Urinary bladder (tissue), 4 donors: ENCODE data around the gene PARD3. TPM values are rescaled to one million over a fixed set of nuclear protein-coding genes. Genes with fewer than 3 reads are reported as not detected.
"Not testable (repeated sequence)": the region's sequence is repeated elsewhere in the genome, so short reads cannot be mapped to it uniquely, and the experiment has no call there.

Experiments
- DNase-seq: peaks from one replicate; pipeline ENCODE4 v3.0.0-alpha.2; 2015; ENCODE audit errors: extremely low spot score
- H3K27ac ChIP-seq: one replicate; pipeline ENCODE4 v1.5.1; 2013; ENCODE audit warnings: low read depth, mild to moderate bottlenecking, moderate library complexity
- H3K36me3 ChIP-seq: one replicate; pipeline ENCODE4 v1.6.1; 2013; ENCODE audit warnings: mild to moderate bottlenecking, moderate library complexity; ENCODE audit not compliant: insufficient read depth
- H3K4me1 ChIP-seq: one replicate; pipeline ENCODE4 v1.6.1; 2013; ENCODE audit warnings: mild to moderate bottlenecking, moderate library complexity; ENCODE audit not compliant: insufficient read depth
- H3K4me3 ChIP-seq: one replicate; pipeline ENCODE4 v1.5.1; 2013; ENCODE audit warnings: low read depth, low read length
- WGBS: extraction: QIAGEN DNeasy Blood & Tissue Kit; methylation state at CpG from one replicate; pipeline ENCODE4 v1.1.7; 2013; 5-methylcytosine and 5-hydroxymethylcytosine counted together
- polyA plus RNA-seq: library from polyadenylated mRNA; stranded (reverse); fragments of 200-250 nt; gene quantifications from one replicate; pipeline ENCODE4 v1.2.3, GENCODE V29; 2013
- total RNA-seq: library from RNA; depleted of rRNA; stranded (reverse); fragments of >200 nt; gene quantifications from one replicate; pipeline ENCODE4 v1.2.3, GENCODE V29; 2014
- donor health status: healthy with polysubstance abuse.
- donor health status: healthy.

The PARD3 gene
- total and polyA plus RNA-seq, 2 donors: 27.5 to 89.1 TPM

DNA sequence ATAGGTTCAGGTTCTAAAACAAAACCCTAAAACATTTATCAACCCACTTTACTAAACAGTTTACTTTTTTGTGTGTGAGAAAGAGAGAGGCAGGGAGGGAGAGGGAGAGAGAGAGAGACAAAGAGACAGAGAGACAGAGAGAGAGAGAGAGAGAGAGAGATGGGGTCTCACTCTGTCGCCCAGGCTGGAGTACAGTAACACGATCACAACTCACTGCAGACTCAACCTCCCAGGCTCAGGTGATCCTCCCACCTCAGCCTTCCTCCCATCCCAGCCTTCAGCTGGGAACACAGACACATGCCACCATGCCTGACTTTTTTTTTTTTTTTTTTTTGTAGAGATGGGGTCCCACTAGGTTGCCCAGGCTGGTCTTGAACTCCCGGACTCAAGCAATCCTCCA lies 52.9 kb downstream of the PARD3 start:
- H3K4me3 ChIP-seq: no peak overlapping the region
- no peaks in the 10 kb centered on the region for H3K4me1 ChIP-seq
- H3K36me3 ChIP-seq: no peaks in the 10 kb centered on the region
- WGBS: 96% methylated on average over 3 of the region's 3 CpGs
- H3K27ac ChIP-seq: no peak overlapping the region
- DNase-seq: no peak

DNA sequence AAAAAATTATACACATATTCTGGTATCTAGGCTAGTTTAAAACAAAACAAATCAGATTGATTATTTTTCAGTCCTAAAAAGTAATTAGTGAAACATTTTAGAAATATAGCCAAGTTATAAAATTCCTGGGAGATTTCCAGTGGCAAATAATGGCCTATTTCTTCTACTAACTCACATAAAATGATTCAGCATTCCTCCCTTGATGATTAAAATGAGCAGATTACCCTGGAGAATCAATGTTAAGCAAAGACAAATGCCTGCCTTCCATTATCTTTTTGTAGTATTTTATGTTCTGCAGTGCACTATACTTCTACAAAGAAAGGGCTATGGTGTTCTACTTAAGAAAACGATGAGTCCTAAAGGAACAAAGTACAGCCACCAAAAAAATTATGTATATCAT lies 53.6 kb downstream of the PARD3 start:
- H3K36me3 ChIP-seq: no peaks in the 10 kb centered on the region
- H3K4me3 ChIP-seq: no peak overlapping the region
- no peak overlapping the region for H3K27ac ChIP-seq
- no peak for DNase-seq
- no peaks in the 10 kb centered on the region for H3K4me1 ChIP-seq
- 74% methylated on average over 1 of the region's 1 CpG for WGBS

GRCh38 chr10:34760606-34761005 lies 54.5 kb downstream of the PARD3 start:
- no peak overlapping the region for H3K4me3 ChIP-seq
- no peaks in the 10 kb centered on the region for H3K4me1 ChIP-seq
- DNase-seq: no peak
- WGBS: 90% methylated on average over 1 of the region's 1 CpG
- no peak overlapping the region for H3K27ac ChIP-seq
- no peaks in the 10 kb centered on the region for H3K36me3 ChIP-seq

DNA sequence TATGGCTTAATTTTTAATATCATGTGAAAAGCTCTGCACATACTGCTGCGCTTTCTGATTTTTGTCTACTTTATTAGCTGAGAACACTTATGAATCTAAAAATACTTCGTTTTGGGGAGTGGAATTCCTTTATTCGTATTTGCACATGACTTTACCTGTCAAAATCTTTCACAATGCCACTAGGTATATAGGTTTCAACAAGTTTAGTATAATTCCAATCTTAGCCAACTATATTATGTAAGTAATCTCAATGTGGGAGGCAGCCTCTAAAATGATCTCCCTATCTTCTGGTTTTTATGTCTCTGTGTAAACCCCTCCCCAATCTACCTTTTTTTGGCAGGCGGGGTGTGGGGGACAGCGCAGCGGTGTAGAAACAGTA lies 55.3 kb downstream of the PARD3 start:
- H3K27ac ChIP-seq: no peak overlapping the region

GRCh38 chr10:34759161-34759836 lies 55.8 kb downstream of the PARD3 start:
- no peak for DNase-seq
- no peak overlapping the region for H3K27ac ChIP-seq
- H3K36me3 ChIP-seq: no peaks in the 10 kb centered on the region
- no peak overlapping the region for H3K4me3 ChIP-seq
- H3K4me1 ChIP-seq: no peaks in the 10 kb centered on the region
- WGBS: 94% methylated on average over 9 of the region's 9 CpGs

More for the DNA sequence above, 55.3 kb downstream of the PARD3 start:
- Histone ChIP-seq H3K4me1 (no peaks in the 10 kb centered on the region), H3K36me3 (no peaks in the 10 kb centered on the region), H3K4me3 (no peak overlapping the region)
- 90% methylated on average over 6 of the region's 6 CpGs for WGBS
- DNase-seq: no peak

DNA sequence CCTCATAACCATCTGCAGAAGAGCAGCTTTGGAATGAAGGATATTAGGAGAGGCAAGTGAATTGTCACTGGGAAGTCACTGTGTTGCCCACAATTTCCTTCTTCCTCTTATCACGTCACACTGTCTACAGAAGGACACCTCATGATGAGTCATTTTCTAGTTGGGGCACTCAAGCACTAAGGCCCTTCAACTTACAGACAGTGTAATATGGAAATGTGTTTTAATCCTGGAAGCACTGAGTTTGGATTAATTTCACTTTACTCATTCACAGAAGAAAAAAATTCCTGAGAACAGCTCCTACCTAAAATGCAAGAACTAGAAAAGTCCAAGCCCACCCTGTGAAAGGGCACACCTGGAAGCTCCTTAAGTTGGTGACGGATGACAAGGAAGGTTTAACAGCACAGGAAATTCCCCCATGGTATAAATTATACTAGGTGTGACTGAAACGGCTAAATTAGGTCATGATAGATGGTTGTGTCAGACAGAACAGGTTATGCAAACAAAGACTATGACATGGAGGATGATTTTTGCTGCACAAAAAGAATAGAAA lies 56.6 kb downstream of the PARD3 start:
- 65% methylated on average over 3 of the region's 3 CpGs for WGBS
- no peak for DNase-seq
- no peak overlapping the region for H3K27ac ChIP-seq
- H3K4me1 ChIP-seq: no peaks in the 10 kb centered on the region
- H3K36me3 ChIP-seq: no peaks in the 10 kb centered on the region
- no peak overlapping the region for H3K4me3 ChIP-seq

DNA sequence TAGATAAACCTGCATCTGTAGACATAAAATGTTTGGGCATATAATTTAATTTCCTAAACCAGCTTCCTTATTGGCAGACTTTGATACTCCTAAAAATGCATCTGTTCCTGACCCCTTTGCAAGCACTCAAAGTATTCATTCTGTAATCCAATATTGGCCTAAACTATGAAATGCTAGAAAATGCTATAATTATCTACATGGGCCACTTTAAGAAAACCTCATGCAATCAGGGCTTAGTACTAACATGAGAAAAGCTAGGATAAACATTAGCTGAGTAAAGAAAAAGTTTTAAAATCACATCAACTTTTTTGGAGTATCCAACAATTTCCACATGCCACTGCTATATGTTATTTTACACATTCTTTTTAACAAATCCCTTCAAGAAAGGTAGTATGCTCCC lies 57.2 kb downstream of the PARD3 start:
- no peaks in the 10 kb centered on the region for H3K4me1 ChIP-seq
- DNase-seq: no peak
- no peak overlapping the region for H3K4me3 ChIP-seq
- no peaks in the 10 kb centered on the region for H3K36me3 ChIP-seq
- H3K27ac ChIP-seq: no peak overlapping the region

DNA sequence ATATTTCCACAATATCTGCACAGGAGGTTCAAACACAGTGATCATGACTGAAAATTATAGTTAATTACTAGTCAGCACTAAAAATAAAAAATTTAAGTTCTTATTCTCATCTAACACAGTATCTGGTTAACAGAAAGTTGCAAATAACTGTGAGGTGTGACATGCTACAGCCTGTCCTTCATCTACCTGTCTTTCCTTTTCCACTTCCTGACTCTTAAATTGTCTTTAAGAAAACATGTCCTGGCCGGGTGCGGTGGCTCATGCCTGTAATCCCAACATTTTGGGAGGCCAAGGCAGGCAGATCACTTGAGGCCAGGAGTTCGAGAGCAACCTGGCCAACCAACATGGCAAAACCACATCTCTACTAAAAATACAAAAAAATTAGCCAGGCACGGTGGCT lies 57.9 kb downstream of the PARD3 start:
- H3K36me3 ChIP-seq, H3K4me1 ChIP-seq, H3K4me3 ChIP-seq, DNase-seq, H3K27ac ChIP-seq: not testable (repeated sequence)
- 90% methylated on average over 4 of the region's 4 CpGs for WGBS

DNA sequence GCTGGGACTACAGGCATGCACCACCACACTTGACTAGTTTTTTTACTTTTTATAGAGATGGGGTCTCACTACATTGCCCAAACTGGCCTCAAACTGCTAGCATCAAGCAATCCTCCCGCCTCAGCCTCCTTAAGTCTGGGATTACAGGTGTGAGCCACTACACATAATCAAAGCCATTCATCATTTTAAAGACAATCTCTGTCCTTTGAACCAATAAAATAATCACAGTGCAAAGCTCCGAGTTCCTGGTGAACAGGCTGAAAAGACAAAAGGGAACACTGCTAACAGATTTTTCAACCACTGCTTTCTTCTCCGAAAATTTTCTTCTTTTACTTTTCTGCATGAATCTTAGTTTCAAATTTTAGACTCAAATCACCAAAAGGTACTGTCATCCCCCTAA lies 58.5 kb downstream of the PARD3 start:
- WGBS: 92% methylated on average over 3 of the region's 3 CpGs
- H3K27ac ChIP-seq: no peak overlapping the region
- H3K4me1 ChIP-seq: no peaks in the 10 kb centered on the region
- no peak overlapping the region for H3K4me3 ChIP-seq
- H3K36me3 ChIP-seq: no peaks in the 10 kb centered on the region
- no peak for DNase-seq

DNA sequence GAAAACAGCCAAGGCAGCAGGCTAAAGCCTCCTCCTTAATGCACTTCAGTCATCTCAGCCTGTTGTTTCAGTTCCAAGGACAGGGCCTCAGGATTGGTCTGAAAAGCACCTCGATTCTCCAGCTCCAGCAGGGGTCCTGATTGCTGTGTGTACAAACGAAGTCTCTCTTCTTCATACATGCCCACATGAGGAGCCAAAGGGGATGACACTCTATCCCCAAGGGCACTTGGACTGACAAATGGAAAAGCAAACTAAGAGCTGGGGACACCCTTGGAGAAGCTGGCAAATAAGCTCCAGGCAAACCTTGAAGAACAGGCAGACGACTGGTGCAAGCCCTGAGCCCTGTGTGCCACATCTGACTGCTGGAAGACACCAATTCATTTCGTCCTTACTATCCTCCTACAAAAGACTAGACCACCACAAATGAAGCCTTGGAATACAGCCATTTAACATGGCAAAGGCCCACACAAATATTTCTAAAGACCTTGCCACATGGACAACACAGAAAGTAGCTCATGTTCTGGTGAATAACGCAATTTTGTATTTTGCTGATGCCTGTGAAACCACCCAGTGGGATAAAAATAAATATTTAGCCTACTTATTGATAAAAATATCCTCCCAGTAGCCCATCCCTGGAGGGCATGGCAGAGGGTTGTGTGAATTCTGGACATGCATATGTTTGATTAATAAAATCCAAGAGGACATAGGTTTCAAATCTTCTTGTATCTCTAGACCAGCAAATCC lies 61.9 kb downstream of the PARD3 start:
- no peak overlapping the region for H3K4me3 ChIP-seq
- no peak overlapping the region for H3K27ac ChIP-seq
- WGBS: 68% methylated on average over 5 of the region's 5 CpGs
- no peaks in the 10 kb centered on the region for H3K36me3 ChIP-seq
- no peaks in the 10 kb centered on the region for H3K4me1 ChIP-seq
- DNase-seq: no peak

- DNase-seq: no peak
- Histone ChIP-seq H3K27ac (no peak overlapping the region), H3K4me3 (no peak overlapping the region), H3K4me1 (no peaks in the 10 kb centered on the region), H3K36me3 (no peaks in the 10 kb centered on the region)
- 66% methylated on average over 2 of the region's 2 CpGs for WGBS
These were observed 63.8 kb downstream of the PARD3 start for GRCh38 chr10:34751272-34751671.

GRCh38 chr10:34750795-34751194 lies 64.3 kb downstream of the PARD3 start:
- not testable (repeated sequence) for H3K36me3 ChIP-seq, H3K27ac ChIP-seq, H3K4me3 ChIP-seq, H3K4me1 ChIP-seq, DNase-seq
- WGBS: 91% methylated on average over 7 of the region's 7 CpGs

- Histone ChIP-seq H3K27ac (no peak overlapping the region), H3K4me3 (no peak overlapping the region), H3K36me3 (no peaks in the 10 kb centered on the region), H3K4me1 (no peaks in the 10 kb centered on the region)
- no peak for DNase-seq
- WGBS: 86% methylated on average over 4 of the region's 4 CpGs
These were observed 66.3 kb downstream of the PARD3 start for GRCh38 chr10:34748767-34749166.

DNA sequence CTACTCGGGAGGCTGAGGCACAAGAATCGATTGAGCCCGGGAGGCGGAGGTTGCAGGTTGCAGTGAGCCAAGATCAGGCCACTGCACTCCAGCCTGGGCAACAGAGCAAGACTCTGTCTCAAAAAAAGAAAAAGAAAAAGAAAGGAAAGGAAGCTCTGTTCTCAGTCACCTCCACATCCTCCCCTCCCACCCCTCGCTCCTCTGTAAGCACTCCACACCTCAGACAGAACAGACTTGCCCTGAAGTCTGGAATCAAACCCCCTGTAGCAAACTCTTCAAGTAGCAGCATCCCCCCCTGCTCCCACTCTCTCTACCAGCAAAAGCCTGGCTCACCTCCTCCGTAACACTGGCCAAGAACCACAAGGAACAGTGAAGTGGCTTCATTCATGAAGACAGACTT lies 66.7 kb downstream of the PARD3 start:
- no peak overlapping the region for H3K4me3 ChIP-seq
- 96% methylated on average over 6 of the region's 6 CpGs for WGBS
- no peaks in the 10 kb centered on the region for H3K36me3 ChIP-seq
- H3K4me1 ChIP-seq: no peaks in the 10 kb centered on the region
- H3K27ac ChIP-seq: no peak overlapping the region
- DNase-seq: no peak
